Retina (tissue), 1 donor: Measurements from ENCODE around the gene AKT1S1.
"Not testable (repeated sequence)": the region's sequence is repeated elsewhere in the genome, so short reads cannot be mapped to it uniquely, and the experiment has no call there.

Experiments used
- DNase-seq: peaks from one replicate; pipeline ENCODE4 v3.0.0-alpha.2; 2016

AKT1S1 gene

GRCh38 chr19:49877020-49877878 is at the start of gene AKT1S1, which contains the start of gene TBC1D17:
Gene AKT1S1 (minus strand): TSS chr19:49877355. CDS start chr19:49873295, 4,060 bp downstream.
Gene TBC1D17 (plus strand): TSS chr19:49877702. CDS start chr19:49877724, 22 bp downstream.
- peak; percentile 100 for DNase-seq

DNA sequence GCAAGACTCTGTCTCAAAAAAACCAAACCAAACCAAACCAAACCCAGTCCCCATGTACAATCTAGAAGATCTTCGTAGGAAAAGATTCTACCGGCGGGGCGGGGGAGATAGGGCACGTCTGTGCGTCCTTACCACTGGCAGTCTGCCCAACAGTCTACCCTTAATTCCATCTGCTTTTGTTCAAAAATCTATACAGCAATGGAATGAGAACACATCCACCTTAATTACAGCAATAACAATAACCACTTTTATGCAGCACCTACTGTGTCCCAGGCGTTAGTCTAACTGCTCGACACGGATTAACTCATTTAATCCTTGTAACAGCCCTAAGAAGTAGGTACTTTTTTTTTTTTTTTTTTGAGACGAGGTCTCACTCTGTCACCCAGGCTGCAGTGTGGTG is 49.4 kb upstream of the AKT1S1 start:
- DNase-seq, result no peak

- no peak for DNase-seq
Observed at GRCh38 chr19:49925486-49925885, 48.3 kb upstream of the AKT1S1 start.

- not testable (repeated sequence) for DNase-seq
Observed at GRCh38 chr19:49924881-49925210, 47.7 kb upstream of the AKT1S1 start.

GRCh38 chr19:49924004-49924880 is 47.1 kb upstream of the AKT1S1 start:
- no peak for DNase-seq

- DNase-seq, result no peak
Observed at GRCh38 chr19:49923055-49924003, 46.2 kb upstream of the AKT1S1 start.

GRCh38 chr19:49921871-49922795 is 45.0 kb upstream of the AKT1S1 start:
- no peak for DNase-seq

DNA sequence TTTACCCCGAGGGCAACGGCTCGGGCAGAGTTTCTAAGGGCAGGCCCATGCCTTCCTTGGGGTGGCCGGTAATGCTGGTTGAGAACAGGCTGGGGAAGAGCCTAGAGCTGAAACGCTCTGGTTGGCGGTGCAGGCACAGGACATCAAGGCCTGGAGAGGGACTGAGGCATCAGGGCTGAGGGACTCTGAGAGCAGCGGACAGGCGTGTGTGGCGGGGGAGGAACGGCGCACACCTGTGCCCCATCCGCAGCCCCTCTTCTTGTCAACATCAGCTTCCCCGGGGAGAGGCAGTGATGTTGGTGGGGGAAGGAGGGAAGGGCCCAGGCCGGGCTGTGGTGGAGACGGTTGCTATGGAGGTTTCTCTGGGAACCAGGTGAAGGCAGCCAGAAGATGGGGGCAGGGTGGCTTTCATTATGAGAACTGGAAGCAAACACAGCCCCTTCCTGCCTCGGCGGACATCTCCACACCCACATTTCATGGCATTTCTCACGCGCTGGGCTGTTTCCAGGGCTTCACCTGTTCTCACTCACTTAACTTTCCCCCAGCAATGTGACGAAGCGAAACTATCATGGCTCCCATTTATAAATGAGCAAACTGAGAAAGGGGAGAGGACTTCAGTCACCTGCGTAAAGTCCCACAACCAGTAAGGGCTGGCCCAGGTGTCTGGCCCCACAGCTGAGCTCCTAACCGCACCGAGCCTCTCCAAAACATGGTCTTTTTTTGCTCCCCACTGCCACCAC is 43.6 kb upstream of the AKT1S1 start:
- DNase-seq, result no peak

DNA sequence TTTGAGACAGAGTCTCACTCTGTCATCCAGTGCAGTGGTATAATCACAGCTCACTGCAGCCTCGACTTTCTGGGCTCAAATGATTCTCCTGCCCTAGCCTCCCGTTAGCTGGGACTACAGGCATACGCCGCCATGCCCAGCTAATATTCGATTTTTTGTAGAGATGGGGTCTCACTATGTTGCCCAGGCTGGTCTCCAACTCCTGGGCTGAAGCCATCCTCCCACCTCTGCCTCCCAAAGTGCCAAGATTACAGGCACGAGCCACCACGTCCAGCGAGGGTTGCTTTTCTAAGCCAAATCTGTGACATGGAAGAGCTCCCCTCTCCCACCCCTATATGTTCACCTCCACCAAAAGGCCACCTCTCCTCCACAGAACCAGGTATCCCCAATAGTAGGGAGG is 40.9 kb upstream of the AKT1S1 start:
- DNase-seq, result no peak

DNA sequence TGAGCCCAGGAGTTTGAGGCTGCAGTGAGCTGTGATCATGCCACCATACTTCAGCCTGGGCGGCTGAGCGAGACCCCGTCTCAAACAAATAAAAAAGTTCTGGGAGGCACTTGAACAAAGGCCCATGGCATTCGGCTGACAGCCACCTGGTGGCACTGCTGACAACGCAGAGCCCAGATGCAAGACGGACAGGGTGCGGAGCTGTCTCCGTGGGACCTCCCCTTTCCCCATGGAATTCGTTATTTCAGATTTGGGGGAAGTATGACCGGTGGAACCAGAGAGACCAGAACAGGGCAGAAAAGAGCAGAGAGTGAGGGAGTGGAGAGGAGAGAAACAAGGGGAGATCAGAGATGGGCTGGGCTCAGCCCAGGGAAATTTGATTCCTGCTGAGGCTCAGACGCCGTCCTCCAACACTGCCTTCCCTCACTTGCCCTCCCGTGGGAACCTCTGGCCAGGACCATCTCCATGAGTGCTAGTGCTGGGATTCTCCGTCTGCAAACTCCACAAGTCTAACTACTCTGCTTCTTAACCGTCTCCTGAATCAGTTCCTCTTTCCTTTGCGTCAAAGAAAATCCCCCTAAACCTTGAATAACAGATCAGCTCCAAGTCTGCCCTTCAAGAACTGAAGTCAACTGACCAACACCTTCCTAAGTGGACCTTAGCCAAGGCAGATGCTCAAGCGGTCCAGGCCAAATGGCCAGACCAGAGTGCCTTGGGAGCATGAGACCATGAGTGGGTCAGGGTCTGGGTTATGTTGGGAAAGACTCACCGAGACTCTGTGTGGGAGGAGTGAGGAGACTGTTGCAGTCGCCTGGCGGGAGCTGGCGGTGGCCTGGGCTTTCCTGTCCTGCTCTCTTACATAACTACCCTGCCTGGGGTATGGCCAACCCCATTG is 39.9 kb upstream of the AKT1S1 start:
- DNase-seq, result no peak

DNA sequence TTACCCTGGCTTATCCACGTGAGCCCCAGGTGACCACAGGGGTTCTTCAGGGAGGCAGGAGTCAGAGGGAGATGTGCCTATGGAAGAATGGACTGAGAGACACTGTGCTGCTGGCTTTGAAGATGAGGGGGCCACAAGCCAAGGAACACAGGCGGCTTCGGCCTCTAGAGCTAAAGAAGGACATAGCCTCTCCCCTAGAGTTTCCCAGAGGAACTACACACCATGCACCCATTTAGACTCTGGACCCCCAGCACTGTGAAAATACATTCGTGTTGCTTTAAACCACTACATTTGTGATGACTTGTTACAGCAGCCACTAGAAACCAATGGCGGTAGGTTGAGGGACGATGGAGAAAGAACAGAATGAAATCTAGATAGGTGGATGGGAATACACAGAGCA is 38.1 kb upstream of the AKT1S1 start:
- DNase-seq, result no peak

DNA sequence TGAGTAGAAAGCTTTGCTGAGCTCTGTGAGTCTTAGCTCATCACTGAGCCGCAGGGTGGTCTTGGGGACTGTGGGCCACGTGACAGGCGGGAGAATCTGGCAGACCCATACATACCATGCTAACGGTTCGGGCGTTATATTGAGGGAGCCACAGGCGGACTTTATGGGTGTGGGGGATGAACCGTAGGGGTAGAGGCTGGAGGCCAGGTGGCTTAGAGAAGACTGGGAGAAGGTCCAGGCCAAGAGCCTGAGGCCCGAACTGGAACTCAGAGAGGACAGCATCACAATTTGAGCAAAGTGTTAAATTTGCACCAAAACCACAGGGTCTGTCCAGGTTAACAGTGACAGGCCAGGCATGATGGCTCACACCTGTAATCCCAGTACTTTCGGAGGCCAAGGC is 36.6 kb upstream of the AKT1S1 start:
- DNase-seq, result no peak

GRCh38 chr19:49912965-49913685 is 36.0 kb upstream of the AKT1S1 start:
- no peak for DNase-seq

DNA sequence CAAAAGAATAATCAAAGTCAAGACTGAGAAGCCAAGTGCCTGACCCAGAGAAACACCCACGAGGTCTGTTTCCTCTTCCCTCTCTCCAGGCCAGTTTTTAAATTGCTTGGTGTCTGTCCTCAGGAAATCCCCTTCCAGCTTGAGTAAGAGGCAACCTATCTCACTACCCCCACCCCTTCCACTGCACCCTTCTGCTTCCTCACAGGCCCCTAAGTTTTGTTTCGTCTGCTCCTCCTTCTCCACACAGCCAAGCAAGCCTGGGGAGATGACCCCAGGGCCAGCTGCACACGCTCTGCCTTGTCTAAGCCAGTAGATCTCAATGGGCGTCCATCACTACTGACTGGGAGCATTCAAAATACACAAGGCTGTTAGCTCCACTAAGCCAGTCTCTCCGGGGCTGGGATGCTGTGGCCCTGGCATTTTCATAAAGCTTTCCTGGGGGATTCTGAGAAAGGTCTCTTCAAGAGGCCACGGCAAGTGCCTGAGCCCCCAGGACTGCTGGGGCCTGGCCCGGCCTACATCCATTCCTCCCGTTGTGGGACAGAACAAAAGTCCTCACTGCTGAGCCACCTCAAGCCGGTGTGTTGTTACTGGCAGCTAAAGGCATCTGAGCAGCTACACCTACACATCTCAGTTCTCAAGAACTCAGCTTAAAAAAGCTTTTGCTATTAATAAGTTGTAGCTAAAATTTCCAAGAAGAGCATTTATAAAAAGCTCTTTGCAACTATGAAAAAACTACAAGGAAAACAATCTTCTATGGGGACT is 34.4 kb upstream of the AKT1S1 start:
- DNase-seq, result no peak

- DNase-seq, result no peak
Observed at GRCh38 chr19:49910179-49910578, 33.0 kb upstream of the AKT1S1 start.

GRCh38 chr19:49908480-49909420 is 31.6 kb upstream of the AKT1S1 start:
- no peak for DNase-seq
